Hindlimb muscle (tissue), 1 donor: ENCODE measurements around the gene ZBTB7C. TPM values are rescaled to one million over a fixed set of nuclear protein-coding genes. Genes with fewer than 3 reads are reported as not detected.

Experiments used
- DNase-seq: peaks from one replicate; pipeline ENCODE4 v3.0.0-alpha.2; 2013
- polyA plus RNA-seq: library from polyadenylated mRNA; unstranded; fragments of 120-200 nt; gene quantifications from one replicate; pipeline ENCODE4 v1.2.1, GENCODE V29; 2013; ENCODE audit not compliant: insufficient read length

ZBTB7C gene
- polyA plus RNA-seq, 1 donor = 5.8 TPM

- no peak for DNase-seq
Measured at GRCh38 chr18:48013162-48013561, 396.0 kb downstream of the ZBTB7C start.

DNA sequence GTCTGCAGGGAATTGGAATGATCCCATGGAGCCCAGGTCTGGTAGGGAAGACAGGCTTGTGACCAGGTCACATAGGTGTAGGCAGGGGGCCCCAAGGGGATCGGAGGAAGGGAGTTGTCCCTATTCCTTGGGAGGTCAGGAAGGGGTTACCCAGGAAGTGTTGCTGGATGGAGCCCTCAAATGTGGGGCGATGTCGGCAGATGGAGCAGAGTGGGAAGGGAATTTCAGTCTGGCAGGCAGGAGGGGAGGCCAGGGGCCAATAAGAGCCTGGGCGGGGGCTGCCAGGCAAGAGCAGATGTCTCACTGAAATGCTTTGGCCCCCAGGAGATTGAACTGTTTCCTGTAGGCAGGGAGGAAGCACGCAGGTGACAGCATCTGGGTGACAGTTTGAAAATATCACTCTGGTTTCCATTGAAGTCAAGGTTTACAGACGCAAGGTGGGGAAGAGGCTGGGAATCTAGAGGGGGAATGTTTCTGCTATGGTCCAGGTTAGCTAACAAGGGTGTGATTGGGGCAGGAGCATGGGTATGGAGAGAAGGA, 397.2 kb downstream of the ZBTB7C start:
- DNase-seq = no peak

- no peak for DNase-seq
Measured at GRCh38 chr18:48010264-48010663, 398.9 kb downstream of the ZBTB7C start.

DNA sequence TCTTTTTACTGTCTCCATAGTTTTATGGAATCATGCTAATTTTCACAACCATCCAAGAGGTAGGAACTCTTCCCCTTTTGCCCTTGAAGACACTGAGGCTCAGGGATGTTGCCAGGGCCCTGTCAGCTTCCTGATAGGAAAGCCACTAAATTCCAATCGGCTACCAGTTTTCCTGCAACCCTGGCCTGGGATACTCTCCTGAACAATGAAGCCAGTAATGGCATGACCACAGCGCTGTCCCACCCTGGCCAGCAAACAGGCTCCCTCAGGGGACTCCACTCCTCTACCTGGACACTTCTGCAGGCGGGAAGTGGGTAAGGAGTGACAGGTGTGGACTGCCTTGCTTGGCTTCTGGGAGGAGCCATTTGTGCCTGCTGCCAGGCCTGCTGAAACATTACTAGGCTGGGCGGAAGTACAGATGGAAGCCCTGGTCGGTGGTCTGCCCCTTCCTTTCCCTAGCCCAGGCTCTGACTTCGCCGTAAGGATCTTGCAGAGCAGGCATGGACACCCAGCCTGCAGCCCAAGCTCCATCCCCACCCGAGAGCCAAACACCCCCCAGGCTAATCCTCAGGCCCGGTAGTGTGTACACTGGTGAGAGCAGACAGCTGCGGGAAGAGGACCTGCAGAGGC, 400.0 kb downstream of the ZBTB7C start:
- DNase-seq = no peak

DNA sequence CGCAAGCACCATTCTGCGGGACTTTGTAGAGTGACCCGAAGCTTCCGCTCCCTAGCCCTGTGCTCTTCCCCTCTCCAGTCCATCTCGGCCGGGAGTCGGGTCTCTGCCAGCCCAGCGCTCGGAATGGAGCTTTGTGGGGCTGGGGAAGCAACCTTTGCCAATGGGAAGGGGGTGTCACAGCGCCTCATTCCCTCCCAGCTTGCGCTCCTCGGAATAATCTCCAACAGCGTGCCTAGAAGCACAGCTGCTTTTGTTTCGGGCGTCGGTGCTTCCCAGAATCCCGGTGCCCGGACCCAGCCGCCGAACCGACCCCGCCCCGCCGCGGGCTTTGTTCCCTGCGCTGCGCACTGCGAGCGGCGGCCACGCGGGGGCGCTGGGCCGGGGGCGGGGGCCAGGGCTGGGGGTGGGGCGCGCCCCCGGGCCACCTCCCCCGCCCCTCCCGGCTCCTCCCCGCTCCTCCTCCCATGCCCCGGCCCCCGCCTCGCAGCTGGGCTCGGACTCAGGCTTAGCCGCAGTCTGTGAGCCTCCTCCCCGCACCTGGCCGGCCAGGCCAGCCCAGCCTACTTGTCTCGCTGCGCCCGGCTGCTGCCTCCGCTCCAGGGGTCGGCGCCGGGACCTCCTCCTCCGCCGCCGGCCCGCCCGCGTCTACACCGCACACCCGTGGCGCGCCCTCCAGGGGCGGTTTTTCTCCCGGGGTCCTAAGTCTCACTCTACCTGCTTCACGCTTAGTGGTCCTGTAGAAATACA, 401.1 kb downstream of the ZBTB7C start:
- DNase-seq = peak; percentile 78

DNA sequence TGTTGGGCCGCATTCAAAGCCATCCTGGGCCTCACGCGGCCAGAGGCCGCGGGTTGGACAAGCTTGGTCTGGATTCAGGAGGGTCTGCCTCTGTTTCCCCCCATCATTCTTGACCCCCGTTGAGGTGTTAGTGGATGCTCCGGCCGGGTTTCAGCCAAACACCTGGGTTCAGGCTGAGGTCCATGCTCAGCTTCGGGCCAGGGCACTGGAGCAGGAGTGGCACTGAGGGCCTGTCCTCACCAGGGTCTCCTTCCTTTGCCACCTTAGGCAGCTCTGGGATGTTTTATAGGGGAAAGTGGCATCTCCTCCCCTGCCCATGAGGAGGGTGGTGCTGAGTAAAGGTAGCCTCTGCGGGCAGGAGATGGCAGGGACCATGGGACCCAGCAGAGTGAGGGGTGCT, 401.8 kb downstream of the ZBTB7C start:
- DNase-seq = no peak

DNA sequence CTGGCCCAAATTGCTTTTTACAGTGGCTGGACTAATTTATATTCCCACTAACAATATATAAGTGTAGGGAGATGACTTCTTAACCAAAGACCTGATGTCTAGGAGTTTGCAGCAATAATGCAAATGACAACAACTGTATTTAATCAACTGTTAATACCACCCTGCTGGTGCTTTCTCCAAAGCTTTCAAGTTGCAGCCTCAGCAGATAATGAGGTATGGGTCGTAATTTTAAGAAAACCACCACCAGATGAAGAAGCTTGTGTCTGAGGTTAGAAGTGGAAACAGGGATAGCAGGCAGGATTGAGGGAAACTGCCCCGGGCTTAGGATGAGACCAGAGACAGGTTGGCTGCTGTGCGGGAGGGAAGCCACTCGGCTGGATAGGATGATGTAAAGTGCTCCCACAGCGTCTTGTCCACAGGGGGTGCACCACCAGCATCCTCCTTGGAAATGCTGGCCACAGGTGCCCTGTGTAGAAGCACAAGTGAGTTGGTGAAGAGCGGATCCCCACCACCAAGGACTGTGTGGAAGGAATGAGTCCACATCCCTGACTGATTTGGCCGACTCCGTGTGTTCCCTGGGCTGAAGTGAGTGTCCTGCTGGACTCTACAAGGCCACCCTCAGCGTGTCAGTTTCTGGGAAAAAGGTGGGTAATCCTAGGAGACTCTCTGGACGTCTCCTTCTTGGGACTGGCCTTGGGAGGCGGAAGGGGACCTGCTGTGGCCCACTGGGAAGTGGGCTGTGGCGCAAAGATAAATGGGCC, 402.6 kb downstream of the ZBTB7C start:
- no peak for DNase-seq

GRCh38 chr18:48004577-48004976, 404.6 kb downstream of the ZBTB7C start:
- DNase-seq = no peak

- DNase-seq = no peak
Measured at GRCh38 chr18:48003426-48004349, 405.5 kb downstream of the ZBTB7C start.

DNA sequence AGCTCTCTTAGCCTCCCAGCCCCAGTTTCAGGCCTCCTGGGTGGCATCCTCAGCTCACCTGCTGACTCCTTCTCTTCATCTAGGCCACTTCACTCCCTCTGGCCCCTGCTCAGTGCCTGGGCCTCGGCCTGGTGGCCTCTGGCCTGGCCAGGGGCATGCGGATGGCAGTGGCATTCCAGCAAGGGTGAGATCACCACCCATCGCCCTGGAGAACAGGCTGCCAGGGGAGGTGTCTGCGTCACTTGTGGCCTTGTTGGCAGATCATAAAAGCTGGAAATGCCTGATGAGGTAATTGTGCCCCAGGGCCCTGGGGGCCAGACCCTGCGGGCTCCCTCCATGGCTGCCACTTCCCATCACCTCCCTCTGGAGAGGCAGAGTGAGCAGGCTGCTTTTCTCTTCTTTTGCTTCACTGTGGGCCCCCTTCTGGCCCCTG, 406.2 kb downstream of the ZBTB7C start:
- DNase-seq = no peak

- DNase-seq = no peak
Measured at GRCh38 chr18:48000701-48001100, 408.5 kb downstream of the ZBTB7C start.

- no peak for DNase-seq
Measured at GRCh38 chr18:47999801-48000248, 409.4 kb downstream of the ZBTB7C start.

DNA sequence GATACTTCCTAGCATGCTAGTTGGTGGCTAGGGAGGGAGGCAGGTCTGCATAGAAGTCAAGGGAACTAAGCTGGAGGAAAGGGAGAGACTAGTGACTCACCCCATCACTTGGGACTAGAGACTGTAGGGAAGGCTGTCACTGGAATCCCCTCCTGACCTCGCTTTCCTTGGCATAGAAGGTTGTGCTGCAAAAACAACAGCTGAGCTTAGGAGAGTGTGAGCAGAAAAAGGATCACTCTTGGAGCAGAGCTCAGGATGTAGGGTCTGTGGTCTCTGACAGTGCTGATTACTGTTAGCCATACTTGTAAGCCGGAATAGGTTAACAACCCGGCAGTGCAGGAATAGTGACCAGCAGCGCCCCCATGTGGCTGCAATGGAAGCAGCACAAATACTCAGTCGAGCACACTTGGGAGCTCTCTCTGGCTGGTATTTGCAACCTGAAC, 411.8 kb downstream of the ZBTB7C start:
- DNase-seq = no peak

DNA sequence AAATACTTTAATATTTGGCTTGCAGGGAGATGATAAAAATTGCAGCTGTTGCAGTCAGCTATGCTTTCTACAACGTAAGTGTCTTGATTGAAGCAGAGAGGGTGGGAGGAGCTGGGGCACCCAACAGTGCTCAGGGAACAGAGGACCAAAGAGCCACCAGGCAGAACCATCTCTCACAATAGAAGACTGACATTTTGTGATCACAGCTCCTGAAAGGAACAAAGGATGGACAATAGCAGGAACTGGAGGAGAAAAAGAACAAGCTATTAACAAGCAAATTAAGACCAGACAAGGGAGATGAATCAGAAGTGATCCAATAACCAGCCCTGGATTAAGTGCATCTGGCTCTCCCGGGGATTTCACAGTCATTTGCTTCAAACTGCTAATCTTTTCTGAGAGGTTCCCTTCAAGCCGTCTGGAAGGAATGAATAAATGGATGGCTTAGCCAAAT, 413.1 kb downstream of the ZBTB7C start:
- no peak for DNase-seq

- DNase-seq = no peak
Measured at GRCh38 chr18:47995654-47996053, 413.5 kb downstream of the ZBTB7C start.

GRCh38 chr18:47993409-47993808, 415.8 kb downstream of the ZBTB7C start:
- DNase-seq = no peak

DNA sequence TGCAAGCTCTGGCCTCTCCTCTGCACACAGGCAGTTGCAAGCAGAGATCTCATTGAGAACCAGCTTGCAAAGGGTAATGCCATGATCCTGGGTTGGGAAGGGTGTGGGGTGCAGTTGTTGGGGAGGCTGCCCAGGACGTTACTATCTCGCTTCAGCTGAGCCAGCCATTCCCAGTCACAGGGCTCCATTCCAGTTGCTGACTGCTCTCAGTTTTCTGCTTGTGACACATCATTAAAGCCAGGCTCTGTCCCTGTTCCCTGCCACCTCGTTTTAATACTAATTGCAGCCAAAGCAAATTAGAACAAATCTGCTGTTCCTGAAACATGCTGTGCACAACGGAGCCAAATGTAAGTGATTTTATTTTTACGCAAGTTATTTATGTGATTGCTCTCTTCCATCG, 416.2 kb downstream of the ZBTB7C start:
- no peak for DNase-seq

DNA sequence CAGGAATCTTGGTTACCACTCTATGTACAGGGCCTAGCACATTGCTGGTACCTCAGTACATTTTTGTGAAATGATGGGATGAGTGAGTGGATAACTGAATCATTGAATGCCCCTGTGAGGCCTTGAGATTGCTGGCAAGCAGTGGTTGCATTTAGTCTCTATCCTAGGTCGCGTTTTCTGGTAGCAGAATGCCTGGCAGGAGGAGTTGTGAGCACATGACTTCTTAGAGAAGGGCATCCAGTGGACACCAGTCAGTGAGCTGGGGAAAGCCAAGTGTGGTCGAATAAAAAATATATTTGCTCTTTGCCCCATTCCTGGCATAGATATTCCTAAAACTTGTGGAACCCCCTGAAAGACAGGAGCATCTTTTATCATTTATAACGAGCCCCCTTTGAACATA, 416.9 kb downstream of the ZBTB7C start:
- DNase-seq = no peak

- no peak for DNase-seq
Measured at GRCh38 chr18:47990981-47991380, 418.2 kb downstream of the ZBTB7C start.

GRCh38 chr18:47987388-47987699, 421.8 kb downstream of the ZBTB7C start:
- DNase-seq = no peak

GRCh38 chr18:47986620-47987387, 422.4 kb downstream of the ZBTB7C start:
- no peak for DNase-seq
